Fibroblast of villous mesenchyme (primary cell): ENCODE results near the gene HMCN2. TPM values are rescaled to one million over a fixed set of nuclear protein-coding genes. Genes with fewer than 3 reads are reported as not detected.

ENCODE experiments used
- DNase-seq: peaks from one replicate; pipeline ENCODE4 v3.0.0-alpha.2; 2010; ENCODE audit warnings: low read depth
- H3K4me3 ChIP-seq: 2 replicates; pipeline ENCODE4 v1.5.1; 2011; ENCODE audit warnings: low read depth, mild to moderate bottlenecking, low read length
- total RNA-seq: library from RNA; depleted of rRNA; stranded (reverse); fragments of >200 nt; gene quantifications from 2 replicates; pipeline ENCODE4 v1.2.3, GENCODE V29; 2012
- TF ChIP-seq, protein P1 (sequence below): IDR thresholded peaks from 2 replicates; pipeline ENCODE4 v1.5.1; 2012; ENCODE audit warnings: low read depth, mild to moderate bottlenecking, low read length; ENCODE audit not compliant: insufficient read depth

HMCN2 gene
- total RNA-seq, 1 donor: not detected

DNA sequence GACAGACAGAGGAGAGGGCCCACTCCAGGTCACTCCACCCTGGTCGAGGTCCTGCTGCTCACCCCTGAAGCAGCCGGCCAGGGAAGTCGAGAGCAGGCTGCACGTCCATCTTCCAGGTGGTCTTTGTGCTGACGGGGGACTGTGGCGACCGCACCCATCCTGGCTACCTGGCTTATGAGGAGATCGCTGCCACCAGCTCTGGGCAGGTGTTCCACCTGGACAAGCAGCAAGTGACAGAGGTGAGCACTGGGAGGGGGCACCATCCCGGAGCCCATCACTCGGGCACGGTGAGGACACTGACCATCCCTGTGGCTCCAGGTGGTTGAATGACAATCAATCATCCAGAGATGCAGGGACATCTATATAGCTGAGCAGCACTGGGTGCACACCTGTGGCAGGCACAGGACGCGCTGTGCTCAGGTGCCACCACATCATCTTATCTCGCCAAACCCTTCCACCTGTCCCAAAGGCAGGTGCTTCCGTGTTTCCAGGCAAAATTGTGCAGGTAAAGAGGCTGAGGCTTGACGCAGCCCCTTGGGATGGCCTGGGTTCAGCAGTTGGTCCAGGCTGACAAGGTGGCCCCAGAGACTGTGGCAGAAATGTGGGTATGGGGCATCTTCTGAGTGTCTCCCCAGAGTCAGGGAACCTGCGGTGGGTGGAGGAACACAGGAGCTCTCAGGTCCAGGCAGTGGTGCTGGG lies 20.7 kb downstream of the HMCN2 start:
- TF ChIP-seq, protein P1, sequence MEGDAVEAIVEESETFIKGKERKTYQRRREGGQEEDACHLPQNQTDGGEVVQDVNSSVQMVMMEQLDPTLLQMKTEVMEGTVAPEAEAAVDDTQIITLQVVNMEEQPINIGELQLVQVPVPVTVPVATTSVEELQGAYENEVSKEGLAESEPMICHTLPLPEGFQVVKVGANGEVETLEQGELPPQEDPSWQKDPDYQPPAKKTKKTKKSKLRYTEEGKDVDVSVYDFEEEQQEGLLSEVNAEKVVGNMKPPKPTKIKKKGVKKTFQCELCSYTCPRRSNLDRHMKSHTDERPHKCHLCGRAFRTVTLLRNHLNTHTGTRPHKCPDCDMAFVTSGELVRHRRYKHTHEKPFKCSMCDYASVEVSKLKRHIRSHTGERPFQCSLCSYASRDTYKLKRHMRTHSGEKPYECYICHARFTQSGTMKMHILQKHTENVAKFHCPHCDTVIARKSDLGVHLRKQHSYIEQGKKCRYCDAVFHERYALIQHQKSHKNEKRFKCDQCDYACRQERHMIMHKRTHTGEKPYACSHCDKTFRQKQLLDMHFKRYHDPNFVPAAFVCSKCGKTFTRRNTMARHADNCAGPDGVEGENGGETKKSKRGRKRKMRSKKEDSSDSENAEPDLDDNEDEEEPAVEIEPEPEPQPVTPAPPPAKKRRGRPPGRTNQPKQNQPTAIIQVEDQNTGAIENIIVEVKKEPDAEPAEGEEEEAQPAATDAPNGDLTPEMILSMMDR: no peak
- H3K4me3 ChIP-seq: no peak overlapping the region
- no peak for DNase-seq

DNA sequence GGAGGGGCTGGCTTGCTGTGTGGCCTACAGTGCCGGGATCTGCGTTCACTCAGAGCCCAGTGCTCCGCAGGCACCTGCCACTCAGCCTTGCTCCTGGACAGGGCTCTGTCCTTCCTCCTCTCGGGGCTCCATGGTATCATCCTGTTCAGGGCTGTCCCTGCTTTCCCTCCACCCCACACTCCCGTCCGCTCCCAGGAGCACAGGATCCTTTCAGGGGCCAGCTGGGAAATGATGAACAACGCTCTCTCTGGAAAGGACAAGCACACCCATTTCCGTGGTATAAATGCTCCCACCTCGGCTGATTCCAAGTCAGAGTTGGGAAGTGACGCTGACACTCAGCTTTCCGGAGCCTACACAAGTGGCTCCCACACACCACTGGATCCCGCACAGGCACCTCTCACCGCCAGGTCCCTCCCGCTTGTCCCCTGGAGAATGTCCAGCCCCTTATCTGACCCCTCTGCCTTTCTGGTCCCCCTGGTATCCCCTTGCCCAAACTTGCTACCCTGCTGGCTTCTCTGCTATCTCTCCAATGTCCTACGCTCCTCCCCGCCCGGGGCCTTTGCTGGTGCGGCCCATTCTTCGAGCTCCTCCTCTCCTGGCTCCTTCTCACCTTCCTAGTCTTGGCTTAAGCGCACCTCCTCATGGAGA lies 21.3 kb downstream of the HMCN2 start:
- TF ChIP-seq, protein P1: no peak
- DNase-seq: no peak
- H3K4me3 ChIP-seq: no peak overlapping the region

DNA sequence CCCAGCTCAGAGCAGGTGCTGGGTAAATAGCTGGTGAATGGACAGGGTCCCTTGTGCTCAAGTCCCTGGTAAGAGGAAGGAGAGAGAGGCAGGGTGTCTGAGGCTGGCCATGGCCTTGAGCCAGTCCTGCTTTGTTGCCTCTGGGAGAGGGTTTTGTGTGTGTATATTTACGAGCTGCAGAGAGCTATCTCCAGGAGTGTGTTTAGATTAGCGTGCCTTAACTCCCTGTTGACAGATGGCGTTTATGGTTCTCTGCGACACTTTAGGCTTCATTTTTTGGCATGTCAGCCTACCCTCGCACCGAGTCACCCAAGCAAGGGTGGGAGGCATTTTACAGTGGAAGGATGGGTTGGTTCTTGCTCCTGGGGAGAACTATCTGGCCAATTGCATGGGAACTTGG lies 22.2 kb downstream of the HMCN2 start:
- TF ChIP-seq, protein P1: no peak
- no peak for DNase-seq
- no peak overlapping the region for H3K4me3 ChIP-seq

DNA sequence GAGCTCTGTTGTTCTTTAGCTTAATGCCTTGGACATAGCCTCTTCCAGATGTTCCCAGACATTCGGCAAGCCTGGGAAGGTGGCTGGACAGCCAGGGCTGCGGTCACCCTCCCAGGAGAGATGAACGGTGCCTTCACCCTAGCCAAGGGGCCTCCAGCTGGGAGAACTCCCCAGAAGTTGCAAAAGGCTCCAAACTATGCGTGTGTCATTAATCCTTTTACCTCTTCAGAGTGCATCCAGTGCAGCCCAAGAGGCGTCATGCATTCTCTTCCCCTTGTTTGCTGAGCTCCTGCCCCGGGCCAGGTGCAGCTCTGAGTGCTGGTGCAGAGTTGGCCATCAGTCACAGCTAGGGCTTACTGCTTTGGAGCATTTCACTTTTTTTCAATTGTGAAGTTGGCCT lies 22.8 kb downstream of the HMCN2 start:
- no peak for DNase-seq
- TF ChIP-seq, protein P1: no peak
- no peak overlapping the region for H3K4me3 ChIP-seq

DNA sequence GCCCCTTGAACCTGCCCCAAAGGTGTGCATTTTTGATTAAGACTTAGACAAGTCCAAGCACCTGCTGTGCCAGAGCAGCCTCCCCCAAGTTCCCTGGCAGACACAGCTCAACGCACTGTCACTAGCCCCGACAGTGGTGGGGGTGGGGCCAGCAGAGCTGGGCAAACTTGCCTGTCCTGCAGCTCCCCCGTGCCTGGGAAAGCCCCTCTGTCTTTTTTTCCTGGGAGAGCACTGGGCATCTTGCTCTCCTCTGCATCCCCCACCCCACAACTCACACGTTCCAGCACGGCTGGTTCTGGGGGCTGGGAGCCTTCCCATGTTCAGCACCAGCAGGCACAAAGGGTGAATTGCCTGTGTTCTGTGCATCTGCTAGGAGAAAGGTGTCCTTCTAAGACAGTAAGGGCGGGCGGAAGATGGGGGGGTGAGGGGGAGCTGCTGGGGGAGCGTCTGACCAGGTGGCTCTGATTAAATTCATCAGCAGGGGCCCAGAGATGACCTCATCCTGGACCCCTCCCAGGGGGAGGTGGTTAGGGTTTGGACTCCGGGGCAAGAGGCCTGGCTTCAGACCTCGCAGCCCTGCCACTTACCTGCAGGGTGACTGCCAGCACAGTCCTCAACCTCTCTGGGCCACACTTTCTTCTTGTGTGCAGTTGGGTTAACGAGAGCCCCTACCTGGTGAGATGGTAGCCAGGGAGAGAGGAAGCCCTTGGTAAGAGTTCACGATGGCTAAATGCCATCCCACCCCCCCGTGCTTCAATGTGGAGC lies 23.5 kb downstream of the HMCN2 start:
- TF ChIP-seq, protein P1: no peak
- DNase-seq: no peak

DNA sequence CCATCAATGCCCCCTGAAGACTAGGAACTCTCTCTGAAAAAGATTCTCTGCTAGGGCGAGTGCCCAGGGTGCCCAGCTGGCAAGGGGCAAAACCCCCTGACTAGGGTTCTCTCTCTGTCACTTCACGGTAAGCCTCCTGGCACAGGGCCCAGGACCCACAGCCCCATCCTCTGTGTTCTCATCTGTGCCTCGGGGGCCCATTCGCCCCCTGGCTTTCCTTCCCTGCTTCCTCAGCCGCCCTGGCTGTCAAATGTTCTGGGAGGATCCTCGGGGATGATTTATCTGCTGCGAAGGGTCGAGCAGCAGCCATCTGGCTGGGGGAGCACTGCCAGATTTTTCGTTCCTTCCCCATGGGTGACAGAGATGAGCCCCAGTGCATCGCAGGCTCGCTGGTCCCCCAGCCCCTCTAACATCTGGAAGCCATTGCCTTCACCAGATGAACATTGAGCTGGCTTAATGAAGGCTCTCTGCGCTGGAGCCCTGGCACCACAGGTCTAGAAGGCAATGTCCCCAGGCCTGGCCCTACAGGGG lies 24.2 kb downstream of the HMCN2 start:
- no peak for DNase-seq
- TF ChIP-seq, protein P1: no peak
- H3K4me3 ChIP-seq: no peak overlapping the region

More for the DNA sequence above, 23.5 kb downstream of the HMCN2 start:
- H3K4me3 ChIP-seq: no peak overlapping the region
